NT2/D1 (cell line): ENCODE measurements around the gene LBP.

Source experiments
- DNase-seq: peaks from one replicate; pipeline ENCODE4 v3.0.0-alpha.2; 2011; ENCODE audit warnings: low read depth, low spot score
- H3K27me3 ChIP-seq: 2 replicates; pipeline ENCODE4 v1.6.0; 2011; ENCODE audit warnings: mild to moderate bottlenecking; ENCODE audit not compliant: insufficient read length, insufficient read depth
- H3K36me3 ChIP-seq: 2 replicates; pipeline ENCODE4 v1.6.1; 2011; ENCODE audit warnings: mild to moderate bottlenecking, low read length, mixed read lengths; ENCODE audit not compliant: insufficient read depth, insufficient read length
- H3K4me1 ChIP-seq: 2 replicates; pipeline ENCODE4 v1.5.1; 2011; ENCODE audit not compliant: insufficient read depth, insufficient read length
- H3K4me3 ChIP-seq: 2 replicates; pipeline ENCODE4 v1.5.1; 2011; ENCODE audit warnings: low read depth; ENCODE audit not compliant: insufficient read length
- H3K9ac ChIP-seq: 2 replicates; pipeline ENCODE4 v1.6.0; 2011; ENCODE audit warnings: low read depth; ENCODE audit not compliant: insufficient read length
- H3K9me3 ChIP-seq: 2 replicates; pipeline ENCODE4 v1.5.1; 2011; ENCODE audit warnings: mild to moderate bottlenecking, low read length; ENCODE audit not compliant: insufficient read depth
- SUZ12 ChIP-seq: IDR thresholded peaks from 2 replicates; pipeline ENCODE4 v1.6.1; 2011; ENCODE audit not compliant: insufficient read length, insufficient read depth; ENCODE audit errors: extremely low read depth
- YY1 ChIP-seq: IDR thresholded peaks from 2 replicates; pipeline ENCODE4 v1.6.1; 2011; ENCODE audit not compliant: insufficient read length, insufficient read depth
- ZNF274 ChIP-seq: IDR thresholded peaks from 2 replicates; pipeline ENCODE4 v1.6.1; 2011; ENCODE audit warnings: mild to moderate bottlenecking, low read depth, low read length

The LBP gene

GRCh38 chr20:38350879-38351775 lies 4.8 kb downstream of the LBP start:
- Histone ChIP-seq H3K9me3 (no peaks in the 10 kb centered on the region), H3K27me3 (no peaks in the 10 kb centered on the region), H3K9ac (no peak overlapping the region), H3K4me3 (no peak overlapping the region), H3K36me3 (no peaks in the 10 kb centered on the region), H3K4me1 (peaks cover 11% of the 10 kb centered on the region)
- TF ChIP-seq YY1 (no peak), SUZ12 (no peak), ZNF274 (no peak)
- DNase-seq, result no peak

GRCh38 chr20:38353316-38353715 lies 7.0 kb downstream of the LBP start:
- no peak overlapping the region for H3K9ac ChIP-seq
- DNase-seq, result peak; percentile 77
- no peaks in the 10 kb centered on the region for H3K36me3 ChIP-seq
- H3K27me3 ChIP-seq, result no peaks in the 10 kb centered on the region
- H3K9me3 ChIP-seq, result no peaks in the 10 kb centered on the region
- H3K4me3 ChIP-seq, result no peak overlapping the region
- no peak for TF ChIP-seq ZNF274
- TF ChIP-seq YY1, result no peak
- TF ChIP-seq SUZ12, result no peak
- peaks cover 11% of the 10 kb centered on the region for H3K4me1 ChIP-seq

GRCh38 chr20:38354227-38354626 lies 7.9 kb downstream of the LBP start:
- Histone ChIP-seq H3K4me3 (no peak overlapping the region), H3K27me3 (no peaks in the 10 kb centered on the region), H3K9ac (no peak overlapping the region), H3K4me1 (peaks cover 13% of the 10 kb centered on the region), H3K9me3 (no peaks in the 10 kb centered on the region), H3K36me3 (no peaks in the 10 kb centered on the region)
- DNase-seq, result no peak
- TF ChIP-seq ZNF274 (no peak), YY1 (no peak), SUZ12 (no peak)

GRCh38 chr20:38355161-38356012 lies 9.1 kb downstream of the LBP start:
- no peak overlapping the region for H3K9ac ChIP-seq

GRCh38 chr20:38357653-38358207 lies 11.4 kb downstream of the LBP start:
- DNase-seq, result no peak
- Histone ChIP-seq H3K9me3 (no peaks in the 10 kb centered on the region), H3K27me3 (no peaks in the 10 kb centered on the region), H3K4me3 (no peak overlapping the region), H3K36me3 (no peaks in the 10 kb centered on the region), H3K9ac (no peak overlapping the region), H3K4me1 (peaks cover 11% of the 10 kb centered on the region)
- TF ChIP-seq SUZ12, result no peak

More at GRCh38 chr20:38355161-38356012, 9.1 kb downstream of the LBP start:
- H3K36me3 ChIP-seq, result no peaks in the 10 kb centered on the region
- no peaks in the 10 kb centered on the region for H3K27me3 ChIP-seq
- no peak for DNase-seq
- H3K9me3 ChIP-seq, result no peaks in the 10 kb centered on the region
- H3K4me3 ChIP-seq, result no peak overlapping the region
- no peak for TF ChIP-seq YY1
- TF ChIP-seq ZNF274, result no peak
- no peak for TF ChIP-seq SUZ12
- peaks cover 11% of the 10 kb centered on the region for H3K4me1 ChIP-seq

- DNase-seq, result no peak
Measured at GRCh38 chr20:38358556-38358955, 12.3 kb downstream of the LBP start.

GRCh38 chr20:38363004-38363747 lies 16.9 kb downstream of the LBP start:
- H3K9ac ChIP-seq, result no peak overlapping the region
- no peaks in the 10 kb centered on the region for H3K27me3 ChIP-seq

More at GRCh38 chr20:38358556-38358955, 12.3 kb downstream of the LBP start:
- Histone ChIP-seq H3K9ac (no peak overlapping the region), H3K4me1 (peaks cover 11% of the 10 kb centered on the region), H3K36me3 (no peaks in the 10 kb centered on the region), H3K4me3 (no peak overlapping the region), H3K9me3 (no peaks in the 10 kb centered on the region), H3K27me3 (no peaks in the 10 kb centered on the region)
- TF ChIP-seq YY1, result no peak

More at GRCh38 chr20:38363004-38363747, 16.9 kb downstream of the LBP start:
- Histone ChIP-seq H3K36me3 (no peaks in the 10 kb centered on the region), H3K4me1 (peaks cover 2% of the 10 kb centered on the region), H3K9me3 (no peaks in the 10 kb centered on the region), H3K4me3 (no peak overlapping the region)
- no peak for DNase-seq
- no peak for TF ChIP-seq YY1
- no peak for TF ChIP-seq ZNF274
- TF ChIP-seq SUZ12, result no peak
